GM19023 (cell line): Measurements from ENCODE around the gene NPPC.

Source experiments
- ATAC-seq: cut with Tn5 transposase; IDR thresholded peaks from one replicate; pipeline ENCODE4 v1.9.1; 2021; ENCODE audit warnings: mild to moderate bottlenecking, moderate library complexity; ENCODE audit not compliant: unreplicated experiment

Gene NPPC

GRCh38 chr2:231935815-231936214 is 9.6 kb upstream of the NPPC start:
- ATAC-seq = no peak

- ATAC-seq = no peak
Measured at GRCh38 chr2:231935207-231935524, 9.0 kb upstream of the NPPC start.

GRCh38 chr2:231934441-231935206 is 8.4 kb upstream of the NPPC start:
- ATAC-seq = no peak

DNA sequence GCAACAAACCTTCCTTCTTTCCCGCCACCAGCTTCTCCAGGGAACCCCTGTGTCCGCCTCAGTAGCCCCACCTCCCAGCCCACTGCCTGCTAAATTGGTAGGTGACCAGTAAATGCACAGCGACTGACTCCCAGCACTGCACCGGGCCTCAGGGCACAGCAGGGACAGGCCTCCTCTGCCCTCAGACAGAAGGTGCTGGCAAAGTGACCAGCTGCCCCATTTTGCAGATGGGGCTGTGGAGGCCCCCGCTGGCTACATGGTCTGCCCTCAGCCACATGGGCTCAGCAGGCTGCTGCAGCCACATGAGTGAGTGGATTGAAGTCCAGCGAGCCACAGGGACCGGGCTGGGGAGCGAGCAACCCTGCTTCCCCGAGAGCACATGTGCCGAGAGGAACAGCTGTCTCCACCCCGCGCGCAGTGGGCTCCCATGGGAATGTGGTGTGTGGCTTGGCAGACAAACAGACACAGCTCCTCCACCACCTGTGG is 7.8 kb upstream of the NPPC start:
- ATAC-seq = no peak

DNA sequence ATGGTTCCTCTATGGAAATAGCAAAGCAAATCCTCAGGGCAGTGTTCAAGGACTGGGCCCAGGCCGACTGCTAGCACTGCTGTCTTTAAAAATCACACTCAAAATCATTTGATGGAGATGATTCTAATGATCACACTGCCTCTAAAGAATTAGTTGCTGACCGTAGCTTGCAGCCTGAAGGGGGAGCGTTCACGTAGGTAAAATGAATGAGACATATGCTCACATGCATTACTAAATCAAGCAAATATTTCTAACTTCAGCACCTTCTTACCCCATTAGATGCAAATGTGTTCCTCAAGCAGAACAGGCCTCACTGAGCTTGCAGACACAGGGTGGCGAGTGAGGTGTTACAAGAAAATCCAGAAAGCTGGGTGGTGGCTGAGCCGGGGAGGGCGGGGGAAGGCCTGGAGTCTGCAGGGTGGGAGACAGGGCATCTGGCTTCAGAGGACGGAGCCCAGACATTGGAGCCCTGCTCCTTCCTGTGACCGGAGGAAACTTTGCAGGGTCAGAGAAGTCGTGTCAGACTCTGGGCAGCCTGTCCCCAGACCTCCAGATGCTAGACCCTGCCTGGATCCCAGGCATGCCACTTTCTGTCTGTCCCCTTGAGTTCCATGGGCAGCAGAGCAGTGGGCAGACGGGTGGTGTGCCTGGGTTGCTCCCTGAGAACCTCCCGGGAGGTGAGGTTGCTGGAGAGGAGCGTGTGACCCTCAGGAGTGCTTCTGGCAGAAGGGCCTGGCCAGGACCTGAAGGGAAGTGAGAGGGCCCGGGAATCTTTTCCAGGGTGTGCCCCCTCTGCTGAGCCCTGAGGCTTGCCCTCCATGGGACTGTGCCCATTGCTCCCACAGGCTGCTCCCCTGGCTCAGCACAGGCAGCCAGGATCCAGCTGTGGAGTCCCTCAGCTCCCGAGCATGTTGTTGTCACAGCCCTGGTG is 7.1 kb upstream of the NPPC start:
- ATAC-seq = no peak

DNA sequence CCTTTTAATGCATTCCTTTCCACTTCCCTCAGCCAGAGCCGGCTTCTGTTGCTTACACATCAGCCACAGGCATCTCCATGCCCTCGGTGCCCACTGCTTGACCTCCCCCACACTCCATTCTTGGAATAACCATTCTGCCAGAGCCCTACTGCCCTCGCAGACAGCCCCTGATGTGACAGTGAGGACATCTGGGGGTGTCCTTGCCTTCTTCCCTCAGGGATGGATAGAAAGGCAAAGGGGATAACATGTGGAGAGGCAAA is 6.4 kb upstream of the NPPC start:
- no peak for ATAC-seq

GRCh38 chr2:231931481-231931915 is 5.3 kb upstream of the NPPC start:
- ATAC-seq = no peak

DNA sequence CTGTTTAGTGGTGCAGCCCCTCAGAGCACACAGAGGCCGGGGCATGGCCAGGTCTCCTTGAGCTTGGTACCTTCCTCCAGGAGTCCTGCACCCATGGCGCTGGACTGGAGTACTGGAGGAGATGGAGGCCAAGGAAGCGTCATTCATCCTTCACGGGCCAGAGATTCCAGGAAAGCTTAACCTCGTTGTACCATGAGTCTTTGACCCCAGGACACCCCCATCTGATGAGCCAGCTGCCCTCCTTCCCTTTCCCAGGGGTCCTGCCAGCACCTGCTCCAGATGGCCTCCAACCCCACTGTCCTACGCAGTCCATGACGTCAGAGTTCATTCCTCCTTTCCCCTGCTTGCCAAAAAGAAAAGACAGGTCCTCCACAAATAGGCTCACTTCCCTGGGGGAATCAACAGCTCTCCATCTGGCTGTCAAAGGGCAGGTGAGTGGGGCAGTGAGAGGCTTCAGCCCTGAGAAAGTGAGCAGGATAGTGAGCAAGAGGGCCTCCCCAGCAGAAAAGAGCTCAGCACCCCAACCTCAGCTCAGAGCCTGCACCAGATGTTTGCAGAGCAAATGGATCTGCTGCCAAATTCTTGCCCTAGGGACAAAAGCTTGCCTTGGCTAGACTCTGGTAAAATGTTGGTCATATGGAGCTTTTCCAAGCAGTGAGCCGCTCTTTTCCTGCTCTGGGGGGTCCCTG is 4.5 kb upstream of the NPPC start:
- no peak for ATAC-seq

GRCh38 chr2:231929961-231930592 is 3.9 kb upstream of the NPPC start:
- no peak for ATAC-seq

GRCh38 chr2:231928901-231929725 is 2.9 kb upstream of the NPPC start:
- no peak for ATAC-seq

DNA sequence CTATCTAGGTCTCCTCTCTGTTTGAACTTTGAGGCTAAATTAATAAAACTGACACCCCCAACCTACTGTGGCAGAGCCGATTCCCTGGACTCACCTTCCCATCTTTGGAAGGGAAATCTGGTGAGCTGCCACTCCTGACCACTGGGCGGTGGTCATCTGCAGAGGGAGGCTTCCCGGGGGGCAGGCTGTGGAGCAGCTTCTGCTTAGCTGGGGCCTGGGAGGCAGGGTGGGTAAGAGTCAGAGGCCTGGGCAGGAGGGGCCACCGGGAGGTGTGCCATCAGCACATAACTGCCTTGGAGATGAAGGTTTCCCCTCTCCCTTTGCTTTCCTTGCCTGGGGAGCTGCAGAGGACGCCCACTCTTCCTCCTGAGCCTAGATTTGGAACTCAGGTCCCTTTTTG is 2.3 kb upstream of the NPPC start:
- ATAC-seq = no peak

DNA sequence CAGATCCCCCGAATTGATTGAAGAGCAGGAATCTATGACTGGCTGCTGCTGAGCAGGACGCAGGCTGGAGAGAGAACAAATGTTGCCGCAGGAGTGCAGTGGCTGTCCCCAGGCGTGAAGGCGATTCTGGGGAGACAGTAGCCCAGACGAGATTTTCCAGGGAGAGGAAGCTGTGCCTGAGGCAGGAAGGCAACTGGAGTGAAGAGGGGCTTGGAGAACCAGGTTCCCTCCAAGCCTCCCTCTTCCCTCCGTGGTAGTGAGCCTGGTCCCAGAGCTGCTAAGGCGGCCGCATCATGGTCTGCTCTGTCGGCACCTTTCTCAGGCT is 1.3 kb upstream of the NPPC start:
- ATAC-seq = no peak

DNA sequence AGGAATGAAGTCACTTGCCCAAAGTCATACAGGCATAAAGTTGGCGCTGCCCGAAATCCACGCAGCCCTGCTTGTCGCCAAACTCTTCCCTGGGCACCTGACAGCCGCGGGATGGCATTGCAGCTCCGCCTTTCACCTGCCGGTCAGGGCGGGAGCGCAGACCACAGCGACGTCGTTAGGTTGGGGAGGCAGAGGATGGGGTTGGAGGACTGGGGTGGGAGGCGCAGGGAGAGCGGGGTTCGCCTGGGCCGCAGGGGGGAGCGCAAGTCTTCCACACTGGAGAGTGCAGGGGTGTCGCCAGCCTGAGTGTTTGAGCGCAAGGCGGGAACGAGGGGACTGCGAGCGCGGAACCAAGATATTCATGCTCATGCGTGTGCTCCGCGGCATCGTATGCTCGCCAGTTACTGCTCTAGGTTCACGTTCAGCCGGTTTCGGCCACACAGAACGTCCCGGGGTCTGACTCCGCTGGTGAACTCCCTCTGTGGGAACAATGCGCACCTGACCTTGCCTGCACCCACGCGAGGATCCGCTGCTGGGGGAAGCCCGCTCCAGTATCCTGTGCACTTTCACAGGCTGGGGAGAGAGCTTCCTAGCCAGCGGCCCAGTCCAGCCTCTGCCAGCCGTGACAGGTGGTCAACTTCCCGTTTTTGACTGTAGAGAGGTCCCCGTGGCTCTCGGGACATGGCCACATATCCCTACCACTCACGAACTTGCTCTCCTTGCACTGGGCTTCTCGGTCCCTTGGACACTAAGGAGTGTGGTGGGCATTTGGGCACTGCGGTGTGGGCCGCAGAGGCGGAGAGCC is 767 bp upstream of the NPPC start:
- ATAC-seq = no peak

GRCh38 chr2:231925303-231926179 is 655 bp downstream of the NPPC start:
- ATAC-seq = peak; percentile 52

DNA sequence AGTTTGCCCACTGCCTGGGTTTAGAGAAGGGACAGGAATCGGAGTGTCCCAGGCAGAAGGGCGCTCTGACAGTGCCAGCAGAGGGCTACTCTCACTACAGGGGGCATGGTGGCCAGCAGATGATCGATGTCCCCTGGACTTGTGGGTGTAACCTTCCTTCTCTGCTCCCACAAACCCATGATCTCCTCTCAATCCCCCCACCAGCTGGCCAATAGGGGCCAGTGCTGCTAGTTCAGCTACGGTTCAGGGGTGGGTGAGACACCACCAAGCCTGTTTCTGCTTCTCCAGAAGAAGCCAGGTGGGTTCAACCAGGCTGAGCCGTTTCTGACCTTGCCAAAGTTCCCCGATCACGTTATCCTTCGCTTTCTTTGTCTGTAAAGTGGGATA is 1.3 kb downstream of the NPPC start:
- no peak for ATAC-seq

DNA sequence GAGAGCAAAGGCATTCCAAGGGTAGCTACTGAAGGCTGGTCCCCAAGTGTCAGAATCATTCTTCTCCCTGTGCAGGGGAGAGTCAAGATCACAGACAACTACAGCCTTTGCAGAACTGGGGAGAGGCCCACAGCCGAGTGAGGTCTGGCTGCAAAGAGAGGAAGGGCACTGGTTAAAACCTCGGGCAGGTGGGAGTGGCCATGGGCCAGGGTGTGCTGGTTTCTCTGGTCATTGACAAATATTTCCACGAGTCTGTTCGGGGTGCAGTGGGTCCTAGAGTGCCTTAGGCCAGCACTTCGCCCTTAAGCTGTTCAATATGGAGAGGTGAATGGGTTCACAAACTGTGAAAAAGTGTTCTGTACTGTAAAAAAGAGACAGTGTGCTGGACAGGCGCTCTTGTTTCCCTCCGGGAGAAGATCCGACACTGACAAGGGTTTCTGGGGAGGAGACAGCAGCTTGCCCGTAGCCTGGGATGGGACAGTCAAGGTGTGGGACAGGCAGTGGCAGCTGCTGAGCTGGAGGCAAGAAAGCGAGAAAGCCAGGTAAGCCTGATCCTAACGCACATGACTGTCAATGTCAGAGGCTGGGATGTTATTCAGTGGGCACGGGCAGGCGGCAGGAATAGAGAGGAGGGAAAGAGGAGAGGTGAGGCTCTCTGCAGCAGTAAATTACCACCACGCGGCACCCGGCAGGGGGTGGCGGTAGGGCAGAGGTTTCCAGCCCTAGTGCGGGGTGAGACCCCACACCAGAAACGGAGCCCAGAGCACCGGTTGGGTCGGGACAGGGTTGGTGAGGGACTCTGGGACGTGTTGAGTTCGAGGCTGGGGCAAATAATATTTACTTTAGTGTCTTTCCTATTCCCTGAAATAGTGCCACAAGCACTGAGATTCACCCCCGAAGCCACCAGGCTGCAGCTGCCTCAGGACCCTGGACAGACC is 2.0 kb downstream of the NPPC start:
- ATAC-seq = no peak

GRCh38 chr2:231923010-231923344 is 3.2 kb downstream of the NPPC start:
- ATAC-seq = no peak
